Measurements from ENCODE around the gene ABCA2. TPM values are rescaled to one million over a fixed set of nuclear protein-coding genes. Genes with fewer than 3 reads are reported as not detected.

The ABCA2 gene
- total and polyA plus RNA-seq, 9 of the 15 experiments (the other 6 are each of a cell fraction or from before 2014, with no cell fraction given) = 0.69 to 16.3 (median 6.1) TPM; not detected in 2

- TF ChIP-seq MNT (conservative IDR thresholded peaks at IDR 0.05) (peak in 1 of 2 experiments; percentile 54; a peak in 2 of 4 replicates), STAG1 (CRISPR knock-in tag; IDR thresholded peaks at IDR 0.05; ENCODE audit: borderline replicate concordance) (0 out of 2 replicates have a peak, but pooled peaks have one; percentile 25), POLR3A (IDR thresholded peaks at IDR 0.05; ENCODE audit: borderline replicate concordance, extremely low read depth, insufficient read depth, insufficient read length) (no peak), MTF1 (CRISPR knock-in tag; IDR thresholded peaks at IDR 0.05; ENCODE audit: borderline replicate concordance) (no peak), MAZ (CRISPR knock-in tag; conservative IDR thresholded peaks at IDR 0.05 in 1 of 2, IDR thresholded peaks at IDR 0.05 in 1 of 2) (no peak), GABPB1 (CRISPR knock-in tag; IDR thresholded peaks at IDR 0.05) (no peak), DNMT1 (IDR thresholded peaks at IDR 0.05) (no peak), HNRNPUL1 (IDR thresholded peaks at IDR 0.05; ENCODE audit: low read length) (no peak), HINFP (tag; conservative IDR thresholded peaks at IDR 0.05; ENCODE audit: low read depth) (no peak), SAFB2 (IDR thresholded peaks at IDR 0.05; ENCODE audit: borderline replicate concordance, low read depth, low read length, severe bottlenecking) (no peak), ZC3H4 (CRISPR knock-in tag; IDR thresholded peaks at IDR 0.05; ENCODE audit: borderline replicate concordance) (peak; percentile 48; the same call in 1 of the 2 replicates), MIER1 (IDR thresholded peaks at IDR 0.05; ENCODE audit: low read depth) (no peak), RBFOX2 (IDR thresholded peaks at IDR 0.05; ENCODE audit: low read depth, low read length) (peak; percentile 38; the same call in 1 of the 2 replicates), MAX (CRISPR knock-in tag; IDR thresholded peaks at IDR 0.05) (peak; percentile 45), ZNF217 (CRISPR knock-in tag; IDR thresholded peaks at IDR 0.05) (no peak), ILK (tag; IDR thresholded peaks at IDR 0.05; ENCODE audit: borderline replicate concordance, low read depth) (no peak), HDAC1 (IDR thresholded peaks at IDR 0.05) (peak in 1 of 2 experiments; percentile 9; a peak in 1 of 4 replicates), FOXP4 (CRISPR knock-in tag; IDR thresholded peaks at IDR 0.05; ENCODE audit: borderline replicate concordance) (no peak), XRCC5 (IDR thresholded peaks at IDR 0.05; ENCODE audit: low read depth, low read length) (no peak), POLR2G (IDR thresholded peaks at IDR 0.05; ENCODE audit: low read depth, low read length) (peak; percentile 48)
Measured at GRCh38 chr9:137068539-137069507, 40.8 kb upstream of the ABCA2 start (continued).
